ENCODE measurements around the gene ARRDC2.
A peak's percentile ranks its signal among the peaks of the same experiment; 100 is the strongest.

The ARRDC2 gene

GRCh38 chr19:17966550-17967256 lies 41.3 kb upstream of the ARRDC2 start, which contains the start of gene KCNN1:
Gene KCNN1, plus strand, starts transcription at chr19:17967107. Its CDS starts 6,782 bp downstream, at chr19:17973889.
- H3K27ac ChIP-seq, result no peak within 1 kb of the TSS
- no peak within 1 kb of the TSS for H3K9ac ChIP-seq
- no peaks in the 10 kb centered on the region for H3K9me3 ChIP-seq (ENCODE audit: control insufficient read depth, low read length)
- no peaks in the 10 kb centered on the region for H3K4me1 ChIP-seq
- H3K79me2 ChIP-seq, result no peaks in the 10 kb centered on the region
- peak within 1 kb of the TSS; percentile 57 for H3K4me2 ChIP-seq (ENCODE audit: low read length)
- H2AFZ ChIP-seq, result no peak within 1 kb of the TSS
- H3K27me3 ChIP-seq (ENCODE audit: control insufficient read depth, insufficient read depth, low read length), result peaks cover 3% of the 10 kb centered on the region
- H3K4me3 ChIP-seq (ENCODE audit: low read depth, low read length), result no peak within 1 kb of the TSS
- no peaks in the 10 kb centered on the region for H3K36me3 ChIP-seq (ENCODE audit: control insufficient read depth, insufficient read depth, low read length)
- no peak for TF ChIP-seq CTCF (IDR thresholded peaks at IDR 0.05)

- no peak overlapping the region for H3K27ac ChIP-seq
- no peaks in the 10 kb centered on the region for H3K79me2 ChIP-seq
- H2AFZ ChIP-seq, result no peak overlapping the region
- H3K4me3 ChIP-seq (ENCODE audit: low read depth, low read length), result no peak overlapping the region
- no peaks in the 10 kb centered on the region for H3K36me3 ChIP-seq (ENCODE audit: control insufficient read depth, insufficient read depth, low read length)
- no peak for TF ChIP-seq CTCF (IDR thresholded peaks at IDR 0.05)
- no peaks in the 10 kb centered on the region for H3K4me1 ChIP-seq
- peak overlapping the region; percentile 57 for H3K4me2 ChIP-seq (ENCODE audit: low read length)
- peaks cover 3% of the 10 kb centered on the region for H3K27me3 ChIP-seq (ENCODE audit: control insufficient read depth, insufficient read depth, low read length)
- H3K9me3 ChIP-seq (ENCODE audit: control insufficient read depth, low read length), result no peaks in the 10 kb centered on the region
- no peak overlapping the region for H3K9ac ChIP-seq
Measured at GRCh38 chr19:17967257-17968051, 40.5 kb upstream of the ARRDC2 start.

- H3K27me3 ChIP-seq (ENCODE audit: control insufficient read depth, insufficient read depth, low read length), result peaks cover 3% of the 10 kb centered on the region
- H3K27ac ChIP-seq, result no peak overlapping the region
- H3K9ac ChIP-seq, result no peak overlapping the region
- no peak overlapping the region for H3K4me2 ChIP-seq (ENCODE audit: low read length)
- no peaks in the 10 kb centered on the region for H3K79me2 ChIP-seq
- H3K9me3 ChIP-seq (ENCODE audit: control insufficient read depth, low read length), result no peaks in the 10 kb centered on the region
- H3K36me3 ChIP-seq (ENCODE audit: control insufficient read depth, insufficient read depth, low read length), result no peaks in the 10 kb centered on the region
- no peak overlapping the region for H2AFZ ChIP-seq
- no peaks in the 10 kb centered on the region for H3K4me1 ChIP-seq
- no peak overlapping the region for H3K4me3 ChIP-seq (ENCODE audit: low read depth, low read length)
- TF ChIP-seq CTCF (IDR thresholded peaks at IDR 0.05), result no peak
Measured at GRCh38 chr19:17968362-17968761, 39.6 kb upstream of the ARRDC2 start.

- no peaks in the 10 kb centered on the region for H3K79me2 ChIP-seq
- H3K36me3 ChIP-seq (ENCODE audit: control insufficient read depth, insufficient read depth, low read length), result no peaks in the 10 kb centered on the region
- H3K4me3 ChIP-seq (ENCODE audit: low read depth, low read length), result no peak overlapping the region
- no peaks in the 10 kb centered on the region for H3K9me3 ChIP-seq (ENCODE audit: control insufficient read depth, low read length)
- H3K27ac ChIP-seq, result no peak overlapping the region
- H3K4me1 ChIP-seq, result no peaks in the 10 kb centered on the region
- no peak overlapping the region for H3K4me2 ChIP-seq (ENCODE audit: low read length)
- peaks cover 3% of the 10 kb centered on the region for H3K27me3 ChIP-seq (ENCODE audit: control insufficient read depth, insufficient read depth, low read length)
- no peak overlapping the region for H2AFZ ChIP-seq
- no peak overlapping the region for H3K9ac ChIP-seq
- no peak for TF ChIP-seq CTCF (IDR thresholded peaks at IDR 0.05)
Measured at GRCh38 chr19:17969096-17969792, 38.7 kb upstream of the ARRDC2 start.
